ENCODE results near the gene TM4SF1. TPM values are rescaled to one million over a fixed set of nuclear protein-coding genes. Genes with fewer than 3 reads are reported as not detected.
A peak's percentile ranks its signal among the peaks of the same experiment; 100 is the strongest.

TM4SF1 gene
- total RNA-seq, 1 experiment from 2014 or later, result 1,063 TPM

- no TSS peak for BruUV-seq (replicated peaks)
- Histone ChIP-seq H3K4me1 (ENCODE audit: control insufficient read depth, insufficient read depth, low read length) (no peaks in the 10 kb centered on the region), H3K4me3 (ENCODE audit: low read depth in 2 of 2, low read length in 2 of 2) (no peak overlapping the region), H3K27ac (ENCODE audit: low read length) (peak overlapping the region; percentile 82), H3K9me3 (ENCODE audit: control insufficient read depth, insufficient read depth, low read depth, low read length) (peaks cover 8% of the 10 kb centered on the region; the same call in 1 of the 2 replicates), H3K27me3 (ENCODE audit: control insufficient read depth, insufficient read depth, low read length) (no peaks in the 10 kb centered on the region), H3K36me3 (ENCODE audit: control insufficient read depth, insufficient read depth, low read length) (no peaks in the 10 kb centered on the region)
- intact Hi-C loops (cut with micrococcal nuclease; ENCODE audit: unreplicated experiment) (no loop called here), in situ Hi-C loops (cut with HindIII; ENCODE audit: low pct_unique_long_range_greater_than_20kb, low sequenced_read_pairs) (loop anchor here (10.0 kb wide), 1 partner anchor 72 kb away; no protein-coding TSS in a partner anchor)
- ChIA-PET CTCF (no interaction called here), POLR2A (interaction anchor here (1.0 kb wide), 1 partner anchor 10 kb away, joined by 3 read pairs; no protein-coding TSS in a partner anchor)
- DNase-seq (ENCODE audit: low read depth, low spot score), result no peak
- TF ChIP-seq REST (IDR thresholded peaks at IDR 0.05; ENCODE audit: insufficient read depth in 1 of 2, low read depth in 2 of 2, low read length in 1 of 2), result no peak
- TF ChIP-seq TCF7L2 (IDR thresholded peaks at IDR 0.05; ENCODE audit: low read depth, low read length), result no peak
- no peak for TF ChIP-seq POLR2AphosphoS5 (IDR thresholded peaks at IDR 0.05; ENCODE audit: low read depth, low read length)
- TF ChIP-seq SIN3A (IDR thresholded peaks at IDR 0.05; ENCODE audit: borderline replicate concordance, insufficient read depth, low read depth, low read length), result no peak
- TF ChIP-seq, protein P1, sequence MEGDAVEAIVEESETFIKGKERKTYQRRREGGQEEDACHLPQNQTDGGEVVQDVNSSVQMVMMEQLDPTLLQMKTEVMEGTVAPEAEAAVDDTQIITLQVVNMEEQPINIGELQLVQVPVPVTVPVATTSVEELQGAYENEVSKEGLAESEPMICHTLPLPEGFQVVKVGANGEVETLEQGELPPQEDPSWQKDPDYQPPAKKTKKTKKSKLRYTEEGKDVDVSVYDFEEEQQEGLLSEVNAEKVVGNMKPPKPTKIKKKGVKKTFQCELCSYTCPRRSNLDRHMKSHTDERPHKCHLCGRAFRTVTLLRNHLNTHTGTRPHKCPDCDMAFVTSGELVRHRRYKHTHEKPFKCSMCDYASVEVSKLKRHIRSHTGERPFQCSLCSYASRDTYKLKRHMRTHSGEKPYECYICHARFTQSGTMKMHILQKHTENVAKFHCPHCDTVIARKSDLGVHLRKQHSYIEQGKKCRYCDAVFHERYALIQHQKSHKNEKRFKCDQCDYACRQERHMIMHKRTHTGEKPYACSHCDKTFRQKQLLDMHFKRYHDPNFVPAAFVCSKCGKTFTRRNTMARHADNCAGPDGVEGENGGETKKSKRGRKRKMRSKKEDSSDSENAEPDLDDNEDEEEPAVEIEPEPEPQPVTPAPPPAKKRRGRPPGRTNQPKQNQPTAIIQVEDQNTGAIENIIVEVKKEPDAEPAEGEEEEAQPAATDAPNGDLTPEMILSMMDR (IDR thresholded peaks at IDR 0.05), result no peak
- no peak for ATAC-seq
Measured at GRCh38 chr3:149356630-149357029, 20.8 kb downstream of the TM4SF1 start.

DNA sequence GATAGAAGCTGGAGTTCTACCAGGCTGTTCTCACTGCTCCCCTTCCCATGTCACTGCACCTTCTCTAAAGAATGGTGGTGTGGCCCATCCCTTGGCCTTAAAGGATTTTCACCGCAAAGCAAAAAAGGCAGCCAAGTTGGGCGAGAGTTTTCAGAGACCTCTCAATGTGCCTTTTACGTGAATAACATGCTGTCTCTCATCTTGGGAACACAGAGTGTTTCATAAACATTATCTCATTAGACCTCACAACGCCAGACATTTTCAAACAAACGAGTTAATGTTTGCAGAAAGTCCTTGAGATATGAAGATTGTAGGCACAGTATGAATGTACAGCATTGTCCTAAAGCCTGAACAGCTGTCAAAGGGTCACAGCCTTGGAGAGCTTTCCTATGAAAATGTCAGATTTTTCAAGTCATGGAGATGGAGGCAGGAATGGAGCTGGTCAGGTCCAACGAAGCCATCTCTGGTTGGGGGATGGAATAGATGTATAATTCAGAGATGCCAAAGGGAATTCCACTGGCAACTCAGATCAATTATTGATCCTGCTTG, 21.3 kb downstream of the TM4SF1 start:
- intact Hi-C loops (cut with micrococcal nuclease; ENCODE audit: unreplicated experiment), result no loop called here

More for the DNA sequence above, 21.3 kb downstream of the TM4SF1 start:
- Histone ChIP-seq H3K27ac (ENCODE audit: low read length) (peak overlapping the region; percentile 82), H3K27me3 (ENCODE audit: control insufficient read depth, insufficient read depth, low read length) (no peaks in the 10 kb centered on the region), H3K9me3 (ENCODE audit: control insufficient read depth, insufficient read depth, low read depth, low read length) (peaks cover 8% of the 10 kb centered on the region; the same call in 1 of the 2 replicates), H3K4me3 (ENCODE audit: low read depth in 2 of 2, low read length in 2 of 2) (no peak overlapping the region), H3K36me3 (ENCODE audit: control insufficient read depth, insufficient read depth, low read length) (no peaks in the 10 kb centered on the region), H3K4me1 (ENCODE audit: control insufficient read depth, insufficient read depth, low read length) (no peaks in the 10 kb centered on the region)
- DNase-seq (ENCODE audit: low read depth, low spot score), result no peak
- in situ Hi-C loops (cut with HindIII; ENCODE audit: low pct_unique_long_range_greater_than_20kb, low sequenced_read_pairs), result loop anchor here (10.0 kb wide), 1 partner anchor 71 kb away; no protein-coding TSS in a partner anchor
- ChIA-PET POLR2A (interaction anchor here (0.6 to 1.0 kb wide), 2 partner anchors 11 to 157 kb away, joined by 3 to 7 read pairs; no protein-coding TSS in a partner anchor), CTCF (no interaction called here)
- no TSS peak for BruUV-seq (replicated peaks)
- TF ChIP-seq SIN3A (IDR thresholded peaks at IDR 0.05; ENCODE audit: borderline replicate concordance, insufficient read depth, low read depth, low read length) (no peak), TCF7L2 (IDR thresholded peaks at IDR 0.05; ENCODE audit: low read depth, low read length) (no peak), REST (IDR thresholded peaks at IDR 0.05; ENCODE audit: insufficient read depth in 1 of 2, low read depth in 2 of 2, low read length in 1 of 2) (no peak), POLR2AphosphoS5 (IDR thresholded peaks at IDR 0.05; ENCODE audit: low read depth, low read length) (no peak)
- TF ChIP-seq, protein P1 (IDR thresholded peaks at IDR 0.05), result no peak
- no peak for ATAC-seq

Data from Panc1 (cell line).